GM19452 (cell line): ENCODE results near the gene PHKB.

Experiments used
- ATAC-seq: cut with Tn5 transposase; IDR thresholded peaks from one replicate; pipeline ENCODE4 v1.9.1; 2021; ENCODE audit not compliant: unreplicated experiment

PHKB gene

DNA sequence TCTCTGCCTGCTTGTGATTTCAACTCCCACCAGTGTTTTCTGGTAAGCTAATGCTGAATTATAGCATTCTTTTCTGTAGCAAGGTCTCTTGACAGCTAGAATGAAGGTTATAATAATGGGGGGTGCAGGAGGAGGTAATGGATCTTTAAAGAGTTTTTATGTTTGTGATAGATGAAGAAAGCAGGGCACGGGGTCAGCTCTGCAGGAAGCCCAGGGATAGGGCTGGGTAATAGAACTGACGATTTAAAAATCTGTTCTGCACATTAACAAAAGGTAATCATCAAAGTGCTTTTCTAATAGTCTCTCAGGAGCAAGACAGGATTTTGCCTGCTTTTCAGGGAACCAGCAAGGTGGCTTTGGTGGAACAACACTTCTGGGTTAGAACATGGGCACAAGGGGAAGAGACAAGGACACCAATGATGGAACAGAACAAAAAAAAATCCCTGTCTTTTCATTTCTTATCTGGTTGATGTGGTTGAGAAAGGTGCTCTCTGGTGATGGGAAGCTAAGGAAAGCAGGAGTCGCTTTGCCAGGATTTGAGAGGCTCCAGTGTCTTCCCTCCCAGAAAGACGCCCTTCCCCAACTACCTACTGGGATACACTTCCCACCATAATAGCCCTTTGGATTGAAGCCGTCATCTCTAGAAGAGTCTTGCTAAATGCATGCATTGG, 263.1 kb downstream of the PHKB start:
- no peak for ATAC-seq

DNA sequence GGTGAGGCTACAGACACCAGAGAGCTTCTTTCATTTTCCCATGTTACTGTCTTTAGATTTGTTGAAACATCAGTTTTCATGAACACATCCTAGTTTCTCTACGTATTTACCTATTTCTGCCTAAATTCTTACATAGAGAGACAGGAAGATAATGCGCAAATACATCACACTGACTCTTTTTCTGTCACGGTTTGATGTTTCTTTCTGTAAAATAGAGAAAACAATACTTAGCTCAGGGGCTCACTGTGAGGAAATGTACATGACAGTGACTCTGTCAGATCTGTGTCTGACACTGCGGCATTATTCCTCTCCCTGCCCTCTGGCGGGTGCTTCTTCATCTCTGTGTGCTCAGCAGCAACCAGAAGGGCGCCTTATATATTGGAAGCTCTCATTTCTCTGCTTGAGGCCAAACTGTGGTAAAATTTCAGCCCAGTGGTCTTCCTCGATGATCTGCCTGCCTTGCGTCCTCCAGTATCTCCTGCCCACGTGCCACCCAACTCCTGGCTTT, 264.1 kb downstream of the PHKB start:
- ATAC-seq, result no peak

DNA sequence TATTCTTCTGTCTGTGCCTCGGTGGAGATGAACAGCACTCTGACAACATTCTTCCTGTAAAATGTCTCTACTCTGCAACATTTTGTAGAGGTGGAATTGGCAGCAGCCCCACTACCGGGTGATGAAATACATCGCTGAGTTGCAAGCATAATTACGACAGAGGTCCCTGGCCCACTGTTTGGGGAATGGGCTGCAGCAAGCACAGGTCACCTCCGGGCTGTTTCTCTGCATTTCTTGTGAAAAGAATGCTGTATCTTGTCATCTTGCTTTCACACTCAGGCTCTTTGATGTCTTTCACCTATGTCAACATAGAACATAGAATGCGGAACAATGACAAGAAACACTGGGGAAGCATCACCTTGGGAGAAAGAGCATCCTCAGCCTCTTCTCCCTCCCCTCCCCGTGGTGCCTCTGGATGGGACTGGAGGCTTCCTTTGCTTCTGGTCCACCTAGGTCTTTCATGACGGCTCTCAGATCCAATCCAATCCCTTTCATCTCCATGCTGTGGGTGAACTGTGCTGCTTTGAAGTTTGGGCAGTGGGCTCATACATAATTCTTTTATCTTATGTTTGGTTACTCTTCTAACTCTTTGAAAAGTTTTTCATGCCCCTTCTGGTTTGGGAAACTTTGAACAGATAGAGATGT, 265.0 kb downstream of the PHKB start:
- no peak for ATAC-seq

DNA sequence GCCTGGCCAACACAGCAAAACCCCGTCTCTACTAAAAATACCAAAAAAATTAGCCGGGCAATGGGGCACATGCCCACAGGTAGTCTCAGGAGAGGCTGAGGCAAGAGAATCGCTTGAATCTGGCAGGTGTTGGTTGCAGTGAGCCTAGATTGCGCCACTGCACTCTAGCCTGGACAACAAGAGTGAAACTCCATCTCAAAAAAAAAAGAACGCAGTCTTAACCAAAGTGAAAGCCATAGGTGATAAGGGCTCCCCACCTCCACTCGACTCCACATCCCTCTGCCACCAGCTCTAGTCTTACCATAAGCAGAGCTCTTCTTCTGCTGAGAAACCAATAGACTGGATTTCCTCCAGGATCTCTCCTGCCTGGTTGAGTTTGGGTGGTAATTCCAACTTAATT, 266.0 kb downstream of the PHKB start:
- no peak for ATAC-seq

DNA sequence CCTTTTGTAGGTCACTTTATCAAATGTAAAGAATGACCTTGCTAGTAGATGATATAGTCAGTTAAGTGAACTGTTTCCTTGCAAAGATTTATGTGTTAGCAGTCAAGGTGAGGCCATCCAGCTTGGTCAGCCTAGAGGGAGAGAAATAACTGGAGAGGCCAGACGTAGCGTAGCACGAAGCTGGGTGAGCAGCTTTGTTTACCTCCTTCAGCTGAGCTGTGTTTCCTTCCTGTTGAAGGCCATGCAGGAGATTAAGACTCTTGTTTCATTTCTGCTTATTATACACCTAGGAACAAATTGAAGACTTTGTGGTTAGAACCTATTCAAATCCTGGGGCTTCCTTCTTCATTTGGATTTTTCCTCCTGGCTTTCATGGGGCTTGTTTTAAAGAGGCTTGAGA, 267.1 kb downstream of the PHKB start:
- no peak for ATAC-seq

DNA sequence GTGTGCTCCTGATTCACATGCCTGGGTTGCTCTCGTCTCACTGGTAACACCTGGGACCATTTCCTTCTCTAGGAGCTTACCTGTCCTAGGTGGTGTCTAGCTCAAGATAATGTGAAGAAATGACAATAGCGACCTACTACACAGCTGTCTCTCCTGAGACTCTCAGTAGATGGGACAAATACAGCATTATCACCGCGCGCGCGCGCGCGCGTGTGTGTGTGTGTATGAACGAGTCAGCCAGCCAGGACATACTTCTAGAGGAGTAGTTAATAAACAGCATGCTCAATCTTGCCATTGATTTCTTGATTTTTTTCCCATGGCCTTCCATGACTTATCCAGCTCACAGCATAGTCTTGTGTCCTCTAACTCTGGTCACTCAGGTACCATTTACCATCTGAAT, 268.6 kb downstream of the PHKB start:
- no peak for ATAC-seq

GRCh38 chr16:47731252-47731651, 270.1 kb downstream of the PHKB start:
- no peak for ATAC-seq

- no peak for ATAC-seq
Observed at GRCh38 chr16:47732122-47732521, 271.0 kb downstream of the PHKB start.

GRCh38 chr16:47732523-47733111, 271.5 kb downstream of the PHKB start:
- ATAC-seq, result no peak

DNA sequence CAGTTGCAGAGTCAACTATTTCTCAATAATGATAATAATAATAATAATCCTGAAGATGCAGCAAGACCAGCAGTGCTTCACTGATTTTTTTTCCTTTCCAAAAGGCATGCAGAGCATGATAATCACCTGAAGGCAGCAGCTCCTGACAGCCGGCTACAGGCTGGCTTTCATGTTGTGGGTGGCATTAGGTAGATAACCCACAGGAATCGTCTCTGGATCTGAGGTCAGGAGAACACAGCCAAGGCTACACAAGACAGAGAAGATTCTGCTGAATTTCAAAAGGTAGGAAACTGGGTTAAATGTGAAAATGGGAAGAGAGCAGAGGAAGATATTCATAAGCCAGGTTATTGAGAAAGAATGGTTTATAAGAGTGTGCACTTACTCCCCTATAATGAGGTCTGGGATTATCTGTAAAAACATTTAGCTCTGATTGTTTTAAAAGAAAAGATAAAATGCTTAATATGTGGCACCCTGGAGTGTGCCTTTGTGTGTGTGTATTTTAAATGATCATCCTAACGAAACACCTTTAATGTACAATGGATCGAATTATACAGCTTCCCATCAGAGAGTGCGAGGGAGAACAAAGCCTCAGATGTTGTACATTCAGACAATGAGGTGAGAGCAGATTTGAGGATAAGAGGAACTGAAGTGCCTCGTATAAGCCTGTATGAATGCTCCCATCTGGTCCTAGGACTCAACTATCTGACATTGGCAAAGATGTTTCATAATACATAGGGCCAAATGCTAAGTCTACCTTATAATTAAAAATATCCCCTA, 273.1 kb downstream of the PHKB start:
- no peak for ATAC-seq

DNA sequence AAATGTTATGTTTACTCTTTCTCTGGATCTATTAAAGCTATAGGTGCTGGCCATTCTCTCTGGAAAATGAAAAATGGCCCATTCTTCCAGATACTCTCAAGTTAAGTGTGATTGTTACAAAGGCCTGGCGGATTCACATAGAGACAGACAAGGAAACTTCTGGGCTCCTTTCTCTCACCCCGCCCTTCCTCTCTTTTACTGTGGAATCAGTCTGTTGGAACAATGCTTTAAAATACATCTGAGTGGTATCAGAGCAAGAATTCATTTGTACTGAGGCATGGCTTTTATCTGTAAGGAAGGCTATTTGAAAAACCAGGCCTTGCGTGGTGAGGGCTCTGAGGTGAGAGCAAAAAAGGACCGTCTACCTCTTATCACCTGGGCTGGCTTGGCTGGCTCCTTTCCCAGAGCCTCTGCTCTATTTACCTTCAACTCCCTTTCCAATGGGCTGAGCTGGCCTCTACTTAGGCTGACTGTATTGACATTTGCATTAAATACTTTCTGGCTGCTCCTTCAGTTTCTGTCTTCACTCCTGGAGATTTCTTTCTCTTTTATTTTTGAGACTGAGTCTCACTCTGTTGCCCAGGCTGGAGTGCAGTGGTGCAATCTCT, 274.0 kb downstream of the PHKB start:
- no peak for ATAC-seq

GRCh38 chr16:47750371-47750770, 289.2 kb downstream of the PHKB start:
- no peak for ATAC-seq
